ENCODE results near the gene CDIP1.

Gene CDIP1

GRCh38 chr16:4570688-4571321, 32.2 kb upstream of the CDIP1 start (continued):
- no peak for TF ChIP-seq REST (tag by site-specific recombination; IDR thresholded peaks at IDR 0.05)
- no peak for TF ChIP-seq ZNF362 (tag by site-specific recombination; IDR thresholded peaks at IDR 0.05)
- TF ChIP-seq ZFP3 (tag by site-specific recombination; IDR thresholded peaks at IDR 0.05; ENCODE audit: low read depth): no peak
- TF ChIP-seq YY1 (tag by site-specific recombination; IDR thresholded peaks at IDR 0.05): no peak

GRCh38 chr16:4570086-4570485, 31.5 kb upstream of the CDIP1 start:
- ChIA-PET POLR2A (interaction anchor here (1.1 kb wide), 1 partner anchor 14 kb away, joined by 11 read pairs; the partner anchor contains the start of gene C16orf96), CTCF (no interaction called here)
- H3K4me1 ChIP-seq (ENCODE audit: control insufficient read depth, insufficient read depth, low read length): no peaks in the 10 kb centered on the region
- H3K9me3 ChIP-seq (ENCODE audit: control insufficient read depth, insufficient read depth, low read depth, low read length): no peaks in the 10 kb centered on the region
- no peak overlapping the region for H3K27ac ChIP-seq (ENCODE audit: extremely low read depth, low read depth, low read length)
- H3K4me3 ChIP-seq (ENCODE audit: low read depth, low read length): no peak overlapping the region
- no peaks in the 10 kb centered on the region for H3K36me3 ChIP-seq (ENCODE audit: control insufficient read depth in 2 of 2, insufficient read depth in 1 of 2, low read length in 2 of 2)
- TF ChIP-seq ZNF639 (tag by site-specific recombination; IDR thresholded peaks at IDR 0.05) (no peak), ZXDB (tag by site-specific recombination; IDR thresholded peaks at IDR 0.05) (no peak), ZBTB44 (tag by site-specific recombination; IDR thresholded peaks at IDR 0.05) (no peak), EGR2 (tag by site-specific recombination; IDR thresholded peaks at IDR 0.05; ENCODE audit: low read depth) (no peak), ZNF76 (tag by site-specific recombination; IDR thresholded peaks at IDR 0.05; ENCODE audit: borderline replicate concordance, low read depth) (no peak), ZNF433 (tag by site-specific recombination; IDR thresholded peaks at IDR 0.05; ENCODE audit: low read depth) (no peak), ZNF23 (tag by site-specific recombination; IDR thresholded peaks at IDR 0.05; ENCODE audit: borderline replicate concordance) (no peak), ZEB2 (tag by site-specific recombination; IDR thresholded peaks at IDR 0.05) (no peak), ZNF184 (tag by site-specific recombination; IDR thresholded peaks at IDR 0.05) (no peak), SP2 (tag by site-specific recombination; IDR thresholded peaks at IDR 0.05) (no peak)

- ChIA-PET CTCF (interaction anchor here (1.2 kb wide), 1 partner anchor 21 kb away, joined by 3 read pairs; no protein-coding TSS in a partner anchor), POLR2A (no interaction called here)
Measured at GRCh38 chr16:4566144-4566543, 27.6 kb upstream of the CDIP1 start.

More at GRCh38 chr16:4566144-4566543, 27.6 kb upstream of the CDIP1 start:
- no peak for TF ChIP-seq ZBTB1 (tag by site-specific recombination; IDR thresholded peaks at IDR 0.05)
- no peak for TF ChIP-seq ZNF600 (tag by site-specific recombination; IDR thresholded peaks at IDR 0.05)
- TF ChIP-seq IKZF3 (tag by site-specific recombination; IDR thresholded peaks at IDR 0.05): no peak
- TF ChIP-seq ZNF416 (tag by site-specific recombination; IDR thresholded peaks at IDR 0.05): no peak
- no peak for TF ChIP-seq ZNF513 (tag by site-specific recombination; IDR thresholded peaks at IDR 0.05)
- no peak overlapping the region for H3K4me3 ChIP-seq (ENCODE audit: low read depth, low read length)
- no peak overlapping the region for H3K27ac ChIP-seq (ENCODE audit: extremely low read depth, low read depth, low read length)
- H3K36me3 ChIP-seq (ENCODE audit: control insufficient read depth in 2 of 2, insufficient read depth in 1 of 2, low read length in 2 of 2): no peaks in the 10 kb centered on the region
- H3K4me1 ChIP-seq (ENCODE audit: control insufficient read depth, insufficient read depth, low read length): no peaks in the 10 kb centered on the region
- no peaks in the 10 kb centered on the region for H3K9me3 ChIP-seq (ENCODE audit: control insufficient read depth, insufficient read depth, low read depth, low read length)
